ENCODE results near the gene IMPDH2. TPM values are rescaled to one million over a fixed set of nuclear protein-coding genes. Genes with fewer than 3 reads are reported as not detected.

IMPDH2 gene
- total RNA-seq, 4 donors from 2014 or later: 184 to 355 (median 229) TPM

DNA sequence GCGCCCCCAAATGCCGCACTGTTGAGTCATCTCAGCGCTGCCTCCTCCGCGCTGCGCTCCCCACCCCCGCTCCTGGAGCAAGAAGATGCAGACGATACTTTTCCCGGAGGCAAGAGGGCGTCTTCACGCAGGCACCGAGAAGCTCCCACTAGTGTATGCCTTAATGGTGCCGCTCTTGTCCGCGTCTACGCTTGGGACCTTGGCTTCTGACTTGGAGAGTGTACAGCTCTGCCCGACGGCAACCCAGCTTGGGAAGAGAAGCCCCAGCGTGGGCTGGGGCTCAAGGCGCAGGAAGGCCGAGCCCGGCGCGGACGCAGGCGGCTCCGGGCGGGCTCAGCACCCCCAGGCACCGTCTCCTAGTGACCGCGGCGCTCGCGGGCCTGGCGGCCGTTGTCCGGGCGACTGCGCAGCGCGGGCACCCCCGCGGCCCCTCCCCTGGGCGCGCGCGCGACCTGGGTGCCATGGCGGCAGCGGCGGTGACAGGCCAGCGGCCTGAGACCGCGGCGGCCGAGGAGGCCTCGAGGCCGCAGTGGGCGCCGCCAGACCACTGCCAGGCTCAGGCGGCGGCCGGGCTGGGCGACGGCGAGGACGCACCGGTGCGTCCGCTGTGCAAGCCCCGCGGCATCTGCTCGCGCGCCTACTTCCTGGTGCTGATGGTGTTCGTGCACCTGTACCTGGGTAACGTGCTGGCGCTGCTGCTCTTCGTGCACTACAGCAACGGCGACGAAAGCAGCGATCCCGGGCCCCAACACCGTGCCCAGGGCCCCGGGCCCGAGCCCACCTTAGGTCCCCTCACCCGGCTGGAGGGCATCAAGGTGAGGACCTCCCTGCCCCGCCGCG lies 39.2 kb downstream of the IMPDH2 start, which contains the start of gene P4HTM:
Gene P4HTM (plus strand): TSS at position 446 of the 840 bp plus-strand sequence. CDS start 16 bp downstream, at position 462.
- H3K27me3 ChIP-seq: no peaks in the 10 kb centered on the region
- peak; percentile 93 to 95 for DNase-seq (ENCODE audit: low spot score in 2 of 2)
- peaks cover 38% of the 10 kb centered on the region for H3K4me1 ChIP-seq
- peaks cover 16% of the 10 kb centered on the region for H3K36me3 ChIP-seq
- H3K9me3 ChIP-seq: no peaks in the 10 kb centered on the region
- TF ChIP-seq POLR2A (IDR thresholded peaks at IDR 0.05): peak in 1 of 2 donors; percentile 44
- TF ChIP-seq POLR2AphosphoS5 (IDR thresholded peaks at IDR 0.05): peak in 2 of 3 donors; percentile 72 to 82
- no peak for TF ChIP-seq EP300 (IDR thresholded peaks at IDR 0.05)
- TF ChIP-seq, protein P1, sequence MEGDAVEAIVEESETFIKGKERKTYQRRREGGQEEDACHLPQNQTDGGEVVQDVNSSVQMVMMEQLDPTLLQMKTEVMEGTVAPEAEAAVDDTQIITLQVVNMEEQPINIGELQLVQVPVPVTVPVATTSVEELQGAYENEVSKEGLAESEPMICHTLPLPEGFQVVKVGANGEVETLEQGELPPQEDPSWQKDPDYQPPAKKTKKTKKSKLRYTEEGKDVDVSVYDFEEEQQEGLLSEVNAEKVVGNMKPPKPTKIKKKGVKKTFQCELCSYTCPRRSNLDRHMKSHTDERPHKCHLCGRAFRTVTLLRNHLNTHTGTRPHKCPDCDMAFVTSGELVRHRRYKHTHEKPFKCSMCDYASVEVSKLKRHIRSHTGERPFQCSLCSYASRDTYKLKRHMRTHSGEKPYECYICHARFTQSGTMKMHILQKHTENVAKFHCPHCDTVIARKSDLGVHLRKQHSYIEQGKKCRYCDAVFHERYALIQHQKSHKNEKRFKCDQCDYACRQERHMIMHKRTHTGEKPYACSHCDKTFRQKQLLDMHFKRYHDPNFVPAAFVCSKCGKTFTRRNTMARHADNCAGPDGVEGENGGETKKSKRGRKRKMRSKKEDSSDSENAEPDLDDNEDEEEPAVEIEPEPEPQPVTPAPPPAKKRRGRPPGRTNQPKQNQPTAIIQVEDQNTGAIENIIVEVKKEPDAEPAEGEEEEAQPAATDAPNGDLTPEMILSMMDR (IDR thresholded peaks at IDR 0.05): peak; percentile 13 to 33
- no CpG with 5 or more reads among the region's 91 CpGs for WGBS
- peak within 1 kb of the TSS; percentile 93 for H3K4me3 ChIP-seq
- peak within 1 kb of the TSS; percentile 94 for H3K27ac ChIP-seq

DNA sequence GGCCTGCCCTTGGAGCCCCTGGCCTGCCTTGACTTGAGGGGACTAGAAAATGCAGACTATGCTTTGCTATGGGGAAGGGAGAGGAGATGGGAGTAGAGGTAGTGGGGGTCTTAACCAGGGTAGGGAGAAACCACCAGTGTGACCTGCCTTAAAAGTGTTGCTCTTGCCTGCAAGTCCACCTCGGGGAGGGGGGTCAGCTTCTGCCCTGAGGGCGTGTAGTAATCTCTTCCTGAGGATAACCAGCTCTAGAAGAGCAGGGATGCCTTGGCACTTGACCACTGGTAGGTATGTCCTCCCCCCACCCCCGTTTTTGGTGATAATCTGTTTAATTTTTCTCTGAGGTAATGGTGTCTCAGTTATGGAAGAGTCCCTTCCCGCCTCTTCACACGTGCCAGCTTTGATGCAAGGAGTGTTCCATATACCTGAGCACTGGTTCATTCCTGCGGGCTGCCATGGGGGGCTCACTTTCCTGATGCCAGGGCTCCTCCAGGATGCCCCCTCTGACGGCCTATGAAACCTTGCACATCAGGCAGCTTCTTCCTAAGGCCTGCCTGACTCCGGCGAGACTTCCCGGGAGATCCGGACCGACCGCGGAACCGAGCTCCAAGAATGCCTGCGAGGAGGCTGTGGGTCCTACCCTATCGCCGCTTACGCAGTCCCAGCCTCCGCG lies 39.9 kb downstream of the IMPDH2 start:
- Histone ChIP-seq H3K9me3 (no peaks in the 10 kb centered on the region), H3K27ac (peak overlapping the region; percentile 94), H3K36me3 (peaks cover 22% of the 10 kb centered on the region), H3K27me3 (no peaks in the 10 kb centered on the region), H3K4me1 (peaks cover 38% of the 10 kb centered on the region), H3K4me3 (peak overlapping the region; percentile 93)
- peak in 1 of 2 donors; percentile 66 for DNase-seq (ENCODE audit: low spot score in 2 of 2)
- TF ChIP-seq POLR2A (IDR thresholded peaks at IDR 0.05): no peak
- TF ChIP-seq, protein P1 (IDR thresholded peaks at IDR 0.05): no peak
- no peak for TF ChIP-seq EP300 (IDR thresholded peaks at IDR 0.05)
- TF ChIP-seq POLR2AphosphoS5 (IDR thresholded peaks at IDR 0.05): no peak
- WGBS: 13% methylated on average over 12 of the region's 21 CpGs

DNA sequence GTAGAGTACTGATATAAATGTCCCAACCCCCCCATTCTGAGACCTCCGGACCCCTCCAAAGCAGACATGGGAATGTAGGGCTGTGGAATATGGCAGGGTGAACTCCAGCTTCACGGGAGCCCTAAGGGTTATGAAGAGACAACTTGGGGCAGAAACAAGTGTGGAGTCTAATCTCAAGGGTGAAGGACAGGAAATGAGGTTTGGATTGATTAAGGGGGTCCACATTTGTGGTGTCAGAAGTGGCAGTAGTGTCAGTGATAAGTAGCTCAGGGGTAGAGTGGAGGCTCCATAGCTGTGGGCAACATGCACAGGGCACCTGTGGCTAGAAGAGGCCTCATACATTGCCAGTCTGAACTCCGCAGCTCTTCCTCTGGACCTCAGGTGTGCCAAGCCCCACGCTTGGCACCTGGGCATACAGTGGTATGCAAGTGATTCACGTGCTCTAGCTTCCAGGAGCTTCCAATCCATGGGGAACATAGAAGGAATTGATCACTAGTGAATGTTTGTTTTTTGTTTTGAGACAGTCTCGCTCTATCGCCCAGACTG lies 43.3 kb downstream of the IMPDH2 start:
- peaks cover 48% of the 10 kb centered on the region for H3K36me3 ChIP-seq
- no peak overlapping the region for H3K4me3 ChIP-seq
- H3K4me1 ChIP-seq: peaks cover 23% of the 10 kb centered on the region
- H3K9me3 ChIP-seq: no peaks in the 10 kb centered on the region
- no peaks in the 10 kb centered on the region for H3K27me3 ChIP-seq
- WGBS: 94% methylated on average over 7 of the region's 7 CpGs
- no peak overlapping the region for H3K27ac ChIP-seq
- no peak for DNase-seq (ENCODE audit: low spot score in 2 of 2)
- TF ChIP-seq POLR2AphosphoS5 (IDR thresholded peaks at IDR 0.05) (no peak), POLR2A (IDR thresholded peaks at IDR 0.05) (no peak), EP300 (IDR thresholded peaks at IDR 0.05) (no peak)
- TF ChIP-seq, protein P1 (IDR thresholded peaks at IDR 0.05): no peak

DNA sequence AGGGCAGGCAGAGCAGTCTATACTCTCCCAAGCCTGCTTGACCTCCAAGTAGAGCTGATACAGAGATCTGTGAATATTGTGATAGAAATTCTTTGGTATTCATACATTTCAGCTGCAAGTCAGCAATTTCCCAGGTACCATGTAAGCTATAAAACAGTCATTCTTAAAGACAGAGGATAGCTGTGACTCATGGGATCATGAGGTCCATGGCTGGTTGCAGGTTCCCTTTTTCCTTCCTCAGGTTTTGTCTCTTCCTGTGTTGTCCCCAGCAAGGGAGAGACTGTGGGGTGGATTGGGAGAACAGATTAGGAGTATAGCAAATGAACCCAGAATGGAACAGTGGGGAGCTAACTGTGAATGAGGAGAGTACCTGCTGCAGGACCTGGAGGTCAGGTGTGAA lies 44.5 kb downstream of the IMPDH2 start:
- Histone ChIP-seq H3K36me3 (peaks cover 61% of the 10 kb centered on the region), H3K4me1 (peaks cover 13% of the 10 kb centered on the region)

More for the DNA sequence above, 44.5 kb downstream of the IMPDH2 start:
- Histone ChIP-seq H3K9me3 (no peaks in the 10 kb centered on the region), H3K27me3 (no peaks in the 10 kb centered on the region), H3K27ac (no peak overlapping the region), H3K4me3 (no peak overlapping the region)
- TF ChIP-seq POLR2AphosphoS5 (IDR thresholded peaks at IDR 0.05): no peak
- TF ChIP-seq POLR2A (IDR thresholded peaks at IDR 0.05): no peak
- TF ChIP-seq EP300 (IDR thresholded peaks at IDR 0.05): no peak
- TF ChIP-seq, protein P1 (IDR thresholded peaks at IDR 0.05): no peak
- DNase-seq (ENCODE audit: low spot score in 2 of 2): no peak
